GM12892 (cell line): ENCODE measurements around the gene ATP6V0A4.
"Not testable (repeated sequence)": the region's sequence is repeated elsewhere in the genome, so short reads cannot be mapped to it uniquely, and the experiment has no call there.

ENCODE experiments used
- DNase-seq: peaks from one replicate; pipeline ENCODE4 v3.0.0; 2011; ENCODE audit not compliant: insufficient read length
- FAIRE-seq: peaks from 2 replicates; lab custom pipeline; 2011; peaks lifted over from hg19 to GRCh38; lab: Jason Lieb, UNC
- POLR2A ChIP-seq: IDR thresholded peaks from 2 replicates; pipeline ENCODE4 v1.6.1; 2011; ENCODE audit warnings: low read depth, low read length, control low read depth
- POLR2AphosphoS5 ChIP-seq: IDR thresholded peaks from 2 replicates; pipeline ENCODE4 v1.6.1; 2011; ENCODE audit warnings: low read depth, low read length, control low read depth
- TAF1 ChIP-seq: IDR thresholded peaks from 2 replicates; pipeline ENCODE4 v1.6.1; 2011; ENCODE audit warnings: low read depth, mild to moderate bottlenecking, control low read depth, low read length, borderline replicate concordance

The ATP6V0A4 gene

GRCh38 chr7:138713191-138713590 lies 84.8 kb downstream of the ATP6V0A4 start:
- no peak for FAIRE-seq
- DNase-seq = no peak
- no peak for TF ChIP-seq TAF1
- TF ChIP-seq POLR2A = no peak
- no peak for TF ChIP-seq POLR2AphosphoS5

- FAIRE-seq = no peak
- TF ChIP-seq POLR2AphosphoS5 = no peak
- TF ChIP-seq POLR2A = no peak
- no peak for TF ChIP-seq TAF1
Observed at GRCh38 chr7:138712652-138713051, 85.3 kb downstream of the ATP6V0A4 start.

GRCh38 chr7:138710536-138711385 lies 87.2 kb downstream of the ATP6V0A4 start:
- FAIRE-seq = no peak

More at GRCh38 chr7:138712652-138713051, 85.3 kb downstream of the ATP6V0A4 start:
- no peak for DNase-seq

GRCh38 chr7:138705167-138705566 lies 92.8 kb downstream of the ATP6V0A4 start:
- no peak for DNase-seq
- TF ChIP-seq POLR2A (no peak), TAF1 (no peak), POLR2AphosphoS5 (no peak)
- FAIRE-seq = no peak

More at GRCh38 chr7:138710536-138711385, 87.2 kb downstream of the ATP6V0A4 start:
- TF ChIP-seq POLR2AphosphoS5 (no peak), TAF1 (no peak), POLR2A (no peak)
- DNase-seq = no peak

DNA sequence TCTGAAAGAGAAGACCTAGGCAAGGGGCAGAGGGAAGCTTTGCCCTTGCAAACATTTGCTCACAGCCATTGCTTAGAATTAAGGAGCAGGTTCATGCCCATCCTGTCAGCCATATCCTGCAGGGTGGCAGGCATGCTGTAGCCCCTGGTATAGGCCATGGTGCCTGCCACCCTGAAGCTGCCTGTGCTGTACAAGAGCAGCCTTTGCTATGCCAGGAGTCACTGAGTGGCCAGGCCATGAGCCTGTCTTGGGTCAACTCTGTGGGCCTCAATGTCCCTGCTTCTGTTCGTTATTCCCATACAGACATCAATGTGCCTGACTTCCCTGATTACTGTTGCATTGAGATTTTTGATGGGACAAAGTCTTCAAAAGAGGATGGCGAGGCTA lies 96.5 kb downstream of the ATP6V0A4 start:
- FAIRE-seq (no peak), DNase-seq (no peak)
- TF ChIP-seq POLR2AphosphoS5 = no peak
- TF ChIP-seq TAF1 = no peak
- TF ChIP-seq POLR2A = no peak

DNA sequence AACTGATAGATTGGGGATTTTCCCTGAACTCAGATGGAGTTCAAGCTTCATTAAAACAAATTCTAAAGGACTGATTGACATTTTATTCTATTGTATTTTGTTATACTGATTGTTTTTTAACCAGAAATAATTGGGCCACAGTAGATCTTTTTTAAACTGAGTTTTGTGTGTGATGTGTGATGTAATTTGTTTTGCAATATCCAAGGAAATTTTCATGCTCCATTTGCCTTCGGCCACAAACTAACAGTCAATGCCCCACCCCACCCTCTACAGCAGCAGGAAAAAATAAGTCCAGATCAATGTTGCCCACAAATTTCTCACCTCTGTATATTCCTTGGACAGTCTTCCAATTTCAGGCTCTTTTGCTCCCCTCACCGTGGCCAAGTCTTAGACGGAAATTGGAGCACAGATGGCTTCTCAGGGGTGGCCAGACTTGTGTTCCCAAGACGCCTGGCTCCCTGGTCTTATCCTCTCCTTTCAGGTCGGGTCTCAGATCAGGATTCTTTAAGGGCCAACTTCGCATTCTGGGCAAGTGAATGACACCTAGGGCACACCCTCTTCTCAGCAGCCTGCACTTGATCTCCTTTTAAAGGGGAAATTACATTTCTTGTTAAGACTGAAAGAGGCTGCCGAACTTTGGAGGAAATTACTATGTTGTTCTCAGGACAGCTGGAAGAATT lies 97.0 kb downstream of the ATP6V0A4 start, which contains the start of gene SVOPL:
SVOPL (minus strand) TSS at position 506 of the 680 bp plus-strand sequence. CDS start 22,317 bp downstream, outside the sequence.
- no peak for TF ChIP-seq POLR2AphosphoS5
- no peak for TF ChIP-seq TAF1
- no peak for TF ChIP-seq POLR2A
- no peak for DNase-seq
- no peak for FAIRE-seq

- TF ChIP-seq TAF1 (no peak), POLR2AphosphoS5 (no peak), POLR2A (no peak)
- FAIRE-seq (no peak), DNase-seq (no peak)
Observed at GRCh38 chr7:138699661-138700060, 98.3 kb downstream of the ATP6V0A4 start.

DNA sequence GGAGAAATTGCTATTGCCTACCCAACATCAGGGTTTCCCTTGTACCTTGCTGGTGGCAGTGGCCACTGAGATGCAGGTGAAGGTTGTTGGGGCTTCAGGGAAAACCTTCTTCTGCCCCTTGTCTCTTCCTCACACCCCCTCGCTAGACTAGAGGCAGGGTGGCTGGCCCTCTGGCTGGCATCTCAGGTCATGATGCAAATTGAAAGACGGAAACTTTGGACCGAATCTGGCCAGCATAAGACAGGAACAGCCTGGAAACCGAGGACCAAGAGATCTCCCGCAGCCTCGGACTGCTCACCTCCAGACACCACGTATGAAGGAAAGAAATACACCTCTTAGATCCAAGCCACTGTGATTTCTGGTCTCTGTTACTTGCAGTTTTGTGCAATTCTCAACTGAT lies 99.7 kb downstream of the ATP6V0A4 start:
- no peak for DNase-seq
- FAIRE-seq = no peak
- TF ChIP-seq POLR2A = no peak
- no peak for TF ChIP-seq TAF1
- TF ChIP-seq POLR2AphosphoS5 = no peak

DNA sequence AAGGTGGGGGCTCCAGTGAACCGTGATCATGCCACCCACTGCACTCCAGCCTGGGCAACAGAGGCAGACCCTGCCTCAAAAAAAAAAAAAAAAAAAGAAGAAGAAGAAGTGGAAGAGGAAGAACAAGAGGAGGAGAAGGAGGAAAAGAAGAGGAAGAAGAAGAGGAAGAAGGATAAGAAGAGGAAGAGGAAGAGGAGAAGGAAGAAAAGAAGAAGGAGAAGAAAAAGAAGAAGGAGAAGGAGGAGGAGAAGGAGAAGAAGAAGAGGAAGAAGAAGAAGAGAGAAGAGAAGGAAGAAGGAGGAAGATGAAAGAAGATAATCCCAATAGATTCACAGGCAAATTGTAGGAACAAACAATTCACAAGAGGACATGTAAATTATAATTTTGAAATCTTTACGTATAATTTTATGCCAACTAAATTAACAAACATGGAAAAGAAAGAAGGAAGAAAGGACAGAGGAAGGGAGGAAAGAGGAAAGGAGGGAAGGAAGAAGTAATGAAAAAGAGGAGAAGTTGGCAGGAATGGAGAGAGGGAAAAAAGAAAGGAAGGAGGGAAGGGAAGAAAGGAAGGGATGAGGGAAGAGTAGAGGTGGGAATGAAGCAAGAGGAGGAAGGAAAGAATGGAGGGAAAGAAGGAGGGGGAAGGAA lies 100.3 kb downstream of the ATP6V0A4 start:
- FAIRE-seq (no peak), DNase-seq (no peak)
- no peak for TF ChIP-seq POLR2A
- TF ChIP-seq TAF1 = no peak
- no peak for TF ChIP-seq POLR2AphosphoS5

DNA sequence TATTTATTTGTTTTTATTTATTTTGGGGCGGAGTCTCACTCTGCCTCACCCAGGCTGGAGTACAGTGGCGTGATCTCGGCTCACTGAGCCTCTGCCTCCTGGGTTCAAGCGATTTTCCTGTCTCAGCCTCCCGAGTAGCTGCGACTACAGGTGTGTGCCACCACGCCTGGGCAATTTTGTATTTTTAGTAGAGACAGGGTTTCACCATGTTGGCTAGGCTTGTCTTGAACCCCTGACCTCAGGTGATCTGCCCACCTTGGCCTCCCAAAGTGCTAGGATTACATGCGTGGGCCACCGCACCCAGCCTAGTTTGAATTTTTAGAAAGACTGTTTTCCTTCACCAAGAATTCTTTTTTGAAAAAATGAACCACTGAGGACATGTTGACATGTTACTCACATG lies 102.2 kb downstream of the ATP6V0A4 start:
- not testable (repeated sequence) for FAIRE-seq, DNase-seq

GRCh38 chr7:138695106-138695505 lies 102.9 kb downstream of the ATP6V0A4 start:
- FAIRE-seq = no peak
- DNase-seq = no peak
- no peak for TF ChIP-seq TAF1
- no peak for TF ChIP-seq POLR2AphosphoS5
- TF ChIP-seq POLR2A = no peak

- FAIRE-seq = no peak
- TF ChIP-seq POLR2AphosphoS5 (no peak), TAF1 (no peak)
- no peak for DNase-seq
Observed at GRCh38 chr7:138691178-138691577, 106.8 kb downstream of the ATP6V0A4 start.
